Endothelial cell of umbilical vein (primary cell): ENCODE measurements around the gene CIRBP.

ENCODE experiments used
- CTCF ChIP-seq, 2 donors: IDR thresholded peaks; 1 replicate in 1 of 2; 2 replicates in 1 of 2; pipeline ENCODE4 v1.5.1; 2011; ENCODE audit warnings: low read length in 2 of 2, mild to moderate bottlenecking in 2 of 2, moderate library complexity in 2 of 2, control low read depth in 1 of 2, inconsistent platforms in 1 of 2, low read depth in 1 of 2; ENCODE audit not compliant: insufficient read depth in 1 of 2; ENCODE audit errors: extremely low read depth in 1 of 2
- EZH2 ChIP-seq: IDR thresholded peaks from 2 replicates; pipeline ENCODE4 v1.6.1; 2012; ENCODE audit warnings: borderline replicate concordance, low read depth, mild to moderate bottlenecking, moderate library complexity, low read length, inconsistent platforms; ENCODE audit not compliant: severe bottlenecking
- FOS ChIP-seq: IDR thresholded peaks from 2 replicates; pipeline ENCODE4 v1.6.1; 2011; ENCODE audit warnings: mild to moderate bottlenecking, low read length, moderate library complexity, borderline replicate concordance; ENCODE audit not compliant: insufficient read depth
- GATA2 ChIP-seq: IDR thresholded peaks from 2 replicates; pipeline ENCODE4 v1.7.0; 2011; ENCODE audit warnings: low read depth, mild to moderate bottlenecking, moderate library complexity, mixed read lengths, low read length; ENCODE audit not compliant: insufficient read length, insufficient read depth
- JUN ChIP-seq: IDR thresholded peaks from 2 replicates; pipeline ENCODE4 v1.6.1; 2011; ENCODE audit warnings: borderline replicate concordance, low read depth; ENCODE audit not compliant: insufficient read length, insufficient read depth
- MAX ChIP-seq: IDR thresholded peaks from 2 replicates; pipeline ENCODE4 v1.6.1; 2011; ENCODE audit not compliant: insufficient read depth, insufficient read length
- MYC ChIP-seq: IDR thresholded peaks from one replicate; pipeline ENCODE4 v1.6.1; 2011; ENCODE audit warnings: mild to moderate bottlenecking, low read depth, low read length
- POLR2A ChIP-seq: IDR thresholded peaks from 2 replicates; pipeline ENCODE4 v1.6.1; 2012; ENCODE audit warnings: low read depth, mild to moderate bottlenecking, control low read depth, low read length
- POLR2AphosphoS5 ChIP-seq: IDR thresholded peaks from 2 replicates; pipeline ENCODE4 v1.6.1; 2012; ENCODE audit warnings: low read depth, mild to moderate bottlenecking, control low read depth, low read length, moderate library complexity; ENCODE audit not compliant: insufficient read depth

GRCh38 chr19:1261538-1261797, 7.7 kb upstream of the CIRBP start:
- no peak for TF ChIP-seq POLR2A
- TF ChIP-seq CTCF (IDR thresholded peaks at IDR 0.05; ENCODE audit: extremely low read depth in 1 of 2, insufficient read depth in 1 of 2, low read depth in 1 of 2, low read length in 2 of 2) = peak in 1 of 2 donors; percentile 6
- TF ChIP-seq EZH2 = no peak
- no peak for TF ChIP-seq MYC
- TF ChIP-seq POLR2AphosphoS5 = no peak
- no peak for TF ChIP-seq FOS
- TF ChIP-seq JUN = no peak
- no peak for TF ChIP-seq MAX
- TF ChIP-seq GATA2 = no peak
